ENCODE results near the gene NFATC1.

Gene NFATC1

DNA sequence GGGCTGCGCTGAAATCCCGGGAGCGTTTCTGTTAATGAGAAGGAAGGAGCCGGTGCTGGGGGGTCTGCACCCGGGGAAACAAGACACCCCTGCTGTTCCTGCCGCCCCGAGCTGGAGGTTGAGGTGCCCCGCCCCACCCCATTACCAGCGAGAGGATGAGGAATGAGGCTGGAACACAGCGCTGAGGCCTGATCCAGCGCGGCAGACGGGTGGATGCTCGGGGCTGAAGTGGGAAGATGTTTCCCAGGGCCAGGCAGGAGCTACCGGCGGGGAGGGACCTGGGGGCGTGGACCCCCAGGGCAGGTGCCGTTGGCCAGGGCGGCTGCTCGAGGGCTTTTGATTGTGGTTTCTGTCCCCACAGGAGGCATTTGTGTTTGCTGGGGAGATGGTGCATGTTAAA, 149.5 kb downstream of the NFATC1 start:
- TF ChIP-seq, protein P1, sequence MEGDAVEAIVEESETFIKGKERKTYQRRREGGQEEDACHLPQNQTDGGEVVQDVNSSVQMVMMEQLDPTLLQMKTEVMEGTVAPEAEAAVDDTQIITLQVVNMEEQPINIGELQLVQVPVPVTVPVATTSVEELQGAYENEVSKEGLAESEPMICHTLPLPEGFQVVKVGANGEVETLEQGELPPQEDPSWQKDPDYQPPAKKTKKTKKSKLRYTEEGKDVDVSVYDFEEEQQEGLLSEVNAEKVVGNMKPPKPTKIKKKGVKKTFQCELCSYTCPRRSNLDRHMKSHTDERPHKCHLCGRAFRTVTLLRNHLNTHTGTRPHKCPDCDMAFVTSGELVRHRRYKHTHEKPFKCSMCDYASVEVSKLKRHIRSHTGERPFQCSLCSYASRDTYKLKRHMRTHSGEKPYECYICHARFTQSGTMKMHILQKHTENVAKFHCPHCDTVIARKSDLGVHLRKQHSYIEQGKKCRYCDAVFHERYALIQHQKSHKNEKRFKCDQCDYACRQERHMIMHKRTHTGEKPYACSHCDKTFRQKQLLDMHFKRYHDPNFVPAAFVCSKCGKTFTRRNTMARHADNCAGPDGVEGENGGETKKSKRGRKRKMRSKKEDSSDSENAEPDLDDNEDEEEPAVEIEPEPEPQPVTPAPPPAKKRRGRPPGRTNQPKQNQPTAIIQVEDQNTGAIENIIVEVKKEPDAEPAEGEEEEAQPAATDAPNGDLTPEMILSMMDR (IDR thresholded peaks at IDR 0.05; ENCODE audit: extremely low read depth, insufficient read depth, missing control alignments), result no peak
- in situ Hi-C loops (cut with MboI; ENCODE audit: low pct_unique_long_range_greater_than_20kb, low sequenced_read_pairs, unreplicated experiment), result no loop called here
- no peak for DNase-seq (ENCODE audit: low spot score)

DNA sequence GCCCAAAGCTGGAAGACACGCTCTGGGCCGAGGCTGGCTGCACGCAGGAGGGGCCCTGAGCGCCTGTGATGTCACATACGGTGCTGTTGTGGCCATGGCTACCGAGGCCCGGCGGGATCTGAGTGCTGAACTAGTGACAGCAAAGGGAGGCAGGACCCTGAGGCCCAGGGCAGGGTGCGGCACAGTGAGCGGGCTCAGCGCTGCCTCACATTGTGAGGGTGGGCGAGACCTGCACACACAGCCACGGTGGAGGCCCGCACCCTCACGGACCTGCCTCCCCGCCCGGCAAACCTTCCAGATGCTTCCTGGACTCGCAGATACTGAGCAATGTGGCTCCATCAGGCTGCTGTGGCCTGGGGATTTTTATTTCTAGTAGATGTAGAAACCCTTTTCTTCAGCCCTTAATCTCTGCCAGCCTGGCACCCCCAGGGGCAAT, 150.0 kb downstream of the NFATC1 start:
- in situ Hi-C loops (cut with MboI; ENCODE audit: low pct_unique_long_range_greater_than_20kb, low sequenced_read_pairs, unreplicated experiment), result no loop called here
- no peak for DNase-seq (ENCODE audit: low spot score)
- TF ChIP-seq, protein P1 (IDR thresholded peaks at IDR 0.05; ENCODE audit: extremely low read depth, insufficient read depth, missing control alignments), result no peak

DNA sequence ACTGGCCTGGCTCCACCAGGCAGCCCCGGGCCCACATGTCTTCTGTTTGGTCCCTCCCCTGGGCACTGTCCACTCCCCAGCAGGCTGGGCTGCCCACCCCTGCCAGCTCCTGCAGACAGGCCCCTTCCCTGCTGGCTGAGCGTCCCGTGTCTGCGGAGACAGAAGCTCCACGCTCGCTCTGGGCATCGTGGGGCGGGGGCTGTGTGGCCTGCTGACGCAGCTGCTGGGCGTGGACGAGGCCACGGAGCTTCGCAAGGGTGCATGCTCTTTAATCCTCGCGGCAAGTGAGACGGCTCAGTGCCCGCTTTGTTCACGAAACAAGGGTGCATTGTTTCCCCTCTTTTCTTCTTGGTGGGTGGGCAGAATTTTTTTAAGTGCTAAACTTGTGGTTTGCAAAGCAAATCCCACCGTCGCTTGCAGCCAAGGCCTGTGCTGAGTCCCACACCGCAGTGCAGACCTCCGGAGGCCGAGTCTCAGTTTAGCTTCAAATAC, 151.1 kb downstream of the NFATC1 start:
- in situ Hi-C loops (cut with MboI; ENCODE audit: low pct_unique_long_range_greater_than_20kb, low sequenced_read_pairs, unreplicated experiment), result no loop called here
- no peak for DNase-seq (ENCODE audit: low spot score)
- TF ChIP-seq, protein P1 (IDR thresholded peaks at IDR 0.05; ENCODE audit: extremely low read depth, insufficient read depth, missing control alignments), result no peak

DNA sequence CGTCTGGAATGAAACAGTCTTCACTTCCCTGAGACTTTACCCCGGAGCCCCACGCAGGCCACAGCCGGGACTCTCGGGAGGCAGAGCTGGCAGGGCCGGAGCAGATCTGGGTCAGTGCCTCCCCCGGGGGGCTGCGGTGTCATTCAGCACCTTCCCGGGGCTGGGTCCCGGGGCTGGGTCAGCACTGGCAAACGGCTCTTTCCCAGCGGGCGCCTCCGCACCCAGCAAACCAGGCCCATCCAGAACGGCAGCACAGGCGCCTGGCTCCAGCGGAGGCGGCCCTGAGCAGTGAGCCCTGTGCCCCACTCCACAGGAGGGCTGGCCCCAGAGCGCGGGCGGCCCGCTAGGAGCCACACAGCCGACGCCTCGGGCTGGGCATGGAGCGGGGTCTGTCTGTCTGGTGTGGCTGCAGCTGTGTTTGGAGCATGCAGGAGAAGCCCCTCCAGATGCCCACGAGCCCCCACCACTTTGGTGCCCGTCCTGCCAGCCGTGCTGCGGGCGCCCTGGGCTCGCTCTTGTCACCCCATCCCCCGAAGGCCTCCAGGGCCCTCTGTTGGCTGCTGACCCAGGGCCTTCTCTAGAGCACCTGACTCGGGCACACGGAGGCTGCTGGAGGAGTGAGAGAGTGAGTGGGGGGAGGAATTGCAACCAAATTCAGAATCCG, 151.8 kb downstream of the NFATC1 start:
- in situ Hi-C loops (cut with MboI; ENCODE audit: low pct_unique_long_range_greater_than_20kb, low sequenced_read_pairs, unreplicated experiment), result no loop called here

DNA sequence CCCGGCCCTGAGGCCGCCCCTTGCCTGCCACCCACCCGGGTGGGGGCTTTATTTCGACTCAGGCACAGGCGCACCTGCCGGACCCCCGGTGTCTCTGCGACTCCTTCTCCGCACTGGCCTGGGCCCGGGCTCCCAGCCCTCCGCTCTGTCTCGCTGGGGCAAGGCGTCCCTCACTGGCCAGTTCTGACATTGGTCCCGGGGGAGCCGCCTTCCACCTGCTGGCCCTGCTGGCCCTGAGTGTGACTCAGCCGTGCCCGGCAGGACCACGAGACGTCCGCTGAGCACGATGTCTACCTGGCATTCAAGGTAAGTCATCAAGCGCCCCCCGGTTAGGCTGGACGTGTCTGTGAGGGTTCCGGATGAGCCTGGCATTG, 152.3 kb downstream of the NFATC1 start:
- in situ Hi-C loops (cut with MboI; ENCODE audit: low pct_unique_long_range_greater_than_20kb, low sequenced_read_pairs, unreplicated experiment), result no loop called here
- TF ChIP-seq, protein P1 (IDR thresholded peaks at IDR 0.05; ENCODE audit: extremely low read depth, insufficient read depth, missing control alignments), result no peak

More for the DNA sequence above, 151.8 kb downstream of the NFATC1 start:
- no peak for DNase-seq (ENCODE audit: low spot score)
- TF ChIP-seq, protein P1 (IDR thresholded peaks at IDR 0.05; ENCODE audit: extremely low read depth, insufficient read depth, missing control alignments), result no peak

DNA sequence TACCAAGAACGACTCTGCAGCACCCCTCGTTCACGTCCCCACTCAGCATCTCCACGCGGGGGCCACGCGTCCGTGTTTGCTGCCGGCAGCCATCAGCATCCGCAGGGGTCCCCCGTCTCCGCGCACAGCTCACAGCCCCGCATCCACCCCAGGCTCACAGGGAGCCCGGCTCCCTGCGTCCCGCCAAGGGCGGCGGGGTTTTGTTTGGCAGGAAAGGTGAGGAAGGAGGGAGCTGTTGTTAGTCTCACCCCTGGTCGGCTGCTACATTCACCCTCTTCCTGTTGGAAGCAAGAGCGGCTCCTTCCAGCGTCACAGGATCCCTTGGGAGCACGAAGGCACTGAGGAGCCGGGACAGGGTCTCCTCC, 152.9 kb downstream of the NFATC1 start:
- TF ChIP-seq, protein P1 (IDR thresholded peaks at IDR 0.05; ENCODE audit: extremely low read depth, insufficient read depth, missing control alignments), result no peak
- DNase-seq (ENCODE audit: low spot score), result no peak
- in situ Hi-C loops (cut with MboI; ENCODE audit: low pct_unique_long_range_greater_than_20kb, low sequenced_read_pairs, unreplicated experiment), result no loop called here

More for the DNA sequence above, 152.3 kb downstream of the NFATC1 start:
- no peak for DNase-seq (ENCODE audit: low spot score)
